GM18909 (cell line): ENCODE measurements around the gene RER1.
A peak's percentile ranks its signal among the peaks of the same experiment; 100 is the strongest.

ENCODE experiments used
- ATAC-seq: cut with Tn5 transposase; IDR thresholded peaks from one replicate; pipeline ENCODE4 v1.9.1; 2021; ENCODE audit warnings: mild to moderate bottlenecking; ENCODE audit not compliant: unreplicated experiment, poor library complexity

The RER1 gene

GRCh38 chr1:2404890-2405511 lies 13.4 kb downstream of the RER1 start:
- ATAC-seq: no peak

DNA sequence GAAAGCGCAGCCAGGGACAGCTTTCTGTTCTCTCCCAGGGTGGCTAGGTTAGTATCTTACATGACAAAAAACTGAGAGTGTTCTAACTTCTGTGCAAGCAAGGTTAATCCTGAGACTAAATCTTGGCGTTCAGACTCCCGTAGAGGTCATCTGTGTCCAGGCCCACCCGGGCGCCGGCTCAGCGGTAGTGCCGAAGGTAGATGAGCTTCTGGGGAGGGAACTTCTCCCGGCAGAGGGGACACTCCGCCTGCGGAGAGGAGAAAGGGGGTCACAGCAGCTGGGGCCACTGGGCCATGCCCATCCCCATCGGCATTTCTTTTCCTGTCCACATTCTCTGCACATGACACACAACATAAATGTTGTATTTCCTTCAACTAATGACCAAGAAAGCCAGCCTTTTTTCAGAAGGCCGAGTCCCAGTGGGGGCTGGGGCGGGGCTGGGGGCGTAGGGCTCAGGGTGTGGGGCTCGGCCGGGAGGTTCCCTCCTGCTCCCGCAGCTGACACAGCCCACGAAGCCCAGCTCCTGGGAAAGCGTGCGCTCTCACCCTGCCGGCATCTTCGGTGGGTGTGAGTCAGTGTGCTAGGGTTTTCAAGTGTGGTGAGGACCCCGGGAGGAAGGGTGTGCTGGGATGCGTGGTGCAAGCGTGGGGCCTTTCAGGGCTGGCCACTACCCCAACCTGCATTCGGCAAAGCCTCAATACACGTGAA lies 14.1 kb downstream of the RER1 start:
- no peak for ATAC-seq

DNA sequence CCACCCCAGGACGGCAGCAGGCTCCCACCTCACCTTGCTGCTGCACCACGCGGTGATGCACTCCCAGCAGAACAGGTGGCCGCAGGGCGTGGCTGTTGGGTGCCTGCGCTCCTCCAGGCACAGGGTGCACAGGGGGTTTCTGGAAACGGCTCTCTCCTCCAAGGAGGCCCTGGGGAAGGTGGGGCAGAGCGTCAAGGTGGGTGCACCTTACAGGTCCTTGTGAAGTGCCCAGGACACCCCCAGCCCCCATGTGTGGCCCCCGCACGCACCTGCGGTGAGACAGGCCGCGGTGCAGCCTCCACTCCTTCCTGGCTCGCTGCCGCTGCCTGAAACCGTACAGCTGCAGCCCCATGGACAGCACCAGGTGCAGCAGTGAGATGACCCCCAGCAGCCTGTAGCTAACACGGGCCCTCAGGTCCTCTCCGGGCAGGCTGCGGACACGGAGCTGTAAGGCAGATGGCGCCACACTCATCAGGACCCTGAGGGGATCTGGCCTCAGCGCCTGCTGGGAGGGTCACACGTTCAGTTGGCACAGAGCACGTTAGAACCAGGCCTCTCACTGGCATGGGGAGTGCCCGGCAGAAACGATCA lies 14.9 kb downstream of the RER1 start:
- no peak for ATAC-seq

- no peak for ATAC-seq
Observed at GRCh38 chr1:2407166-2407990, 15.7 kb downstream of the RER1 start.

GRCh38 chr1:2407991-2408275 lies 16.3 kb downstream of the RER1 start:
- ATAC-seq: no peak

GRCh38 chr1:2408456-2408855 lies 16.8 kb downstream of the RER1 start:
- ATAC-seq: no peak

- ATAC-seq: no peak
Observed at GRCh38 chr1:2408859-2409276, 17.2 kb downstream of the RER1 start.

DNA sequence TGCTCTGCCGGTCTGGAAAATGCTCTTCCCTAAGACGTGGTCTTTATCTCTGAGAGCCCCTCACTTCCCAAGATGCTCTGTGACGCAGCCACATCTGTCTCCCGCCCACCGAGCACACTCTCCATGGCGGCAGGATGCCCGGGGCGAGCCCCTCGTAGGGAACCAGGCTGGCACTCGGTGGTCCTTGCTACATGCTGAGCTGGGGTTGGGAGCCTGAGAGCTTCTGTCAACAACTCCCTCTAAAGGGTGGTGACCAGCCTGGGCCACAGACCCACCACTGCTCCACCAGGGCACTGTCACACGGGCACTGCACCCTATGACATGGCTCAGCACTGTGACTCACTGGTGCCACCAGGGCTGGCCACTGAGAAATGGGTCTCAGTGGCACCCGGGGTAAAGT lies 18.1 kb downstream of the RER1 start:
- ATAC-seq: no peak

GRCh38 chr1:2411801-2412394 lies 20.3 kb downstream of the RER1 start:
- peak; percentile 20 for ATAC-seq

GRCh38 chr1:2412395-2412772 lies 20.7 kb downstream of the RER1 start, which contains the start of gene PEX10:
Gene PEX10 (minus strand): TSS chr1:2412564. CDS start chr1:2412502, 62 bp downstream.
- ATAC-seq: peak; percentile 85

DNA sequence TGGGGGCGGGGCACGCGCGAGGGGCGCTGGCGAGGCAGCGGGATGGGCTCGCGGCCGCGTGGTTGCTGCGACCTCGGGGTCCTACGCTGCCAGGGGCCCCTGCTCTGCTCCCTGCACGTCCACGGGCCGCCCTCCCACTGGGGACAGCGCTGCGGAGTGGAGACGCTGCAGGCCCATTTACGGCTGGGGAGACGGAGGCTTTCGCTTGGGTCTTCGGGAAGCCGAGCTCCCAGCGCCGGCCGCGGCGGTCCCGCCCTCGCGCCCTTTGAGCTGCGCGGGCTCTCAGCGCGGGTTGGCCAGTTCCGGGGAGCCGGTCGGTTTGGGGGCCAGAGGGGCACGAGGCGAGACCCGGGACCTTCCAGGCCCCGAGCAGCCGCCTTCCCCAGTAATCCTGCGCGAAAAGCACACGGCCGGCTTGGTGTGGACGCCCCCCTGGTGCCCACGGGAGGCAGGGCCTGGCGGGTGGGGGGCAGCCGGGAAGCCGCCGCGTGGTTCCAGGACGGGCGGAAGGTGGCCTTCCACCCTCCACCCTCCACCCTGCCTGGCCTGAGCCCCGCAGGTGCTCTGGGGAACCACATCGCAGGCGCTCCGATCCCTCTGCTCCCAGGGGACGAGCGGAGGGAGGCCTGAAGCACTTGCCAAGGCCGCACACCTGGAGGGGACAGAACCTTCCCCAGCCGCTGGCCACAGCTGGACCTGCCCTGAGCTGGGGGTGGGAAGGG lies 21.3 kb downstream of the RER1 start:
- peak; percentile 13 for ATAC-seq

GRCh38 chr1:2413495-2414296 lies 22.1 kb downstream of the RER1 start:
- ATAC-seq: no peak

DNA sequence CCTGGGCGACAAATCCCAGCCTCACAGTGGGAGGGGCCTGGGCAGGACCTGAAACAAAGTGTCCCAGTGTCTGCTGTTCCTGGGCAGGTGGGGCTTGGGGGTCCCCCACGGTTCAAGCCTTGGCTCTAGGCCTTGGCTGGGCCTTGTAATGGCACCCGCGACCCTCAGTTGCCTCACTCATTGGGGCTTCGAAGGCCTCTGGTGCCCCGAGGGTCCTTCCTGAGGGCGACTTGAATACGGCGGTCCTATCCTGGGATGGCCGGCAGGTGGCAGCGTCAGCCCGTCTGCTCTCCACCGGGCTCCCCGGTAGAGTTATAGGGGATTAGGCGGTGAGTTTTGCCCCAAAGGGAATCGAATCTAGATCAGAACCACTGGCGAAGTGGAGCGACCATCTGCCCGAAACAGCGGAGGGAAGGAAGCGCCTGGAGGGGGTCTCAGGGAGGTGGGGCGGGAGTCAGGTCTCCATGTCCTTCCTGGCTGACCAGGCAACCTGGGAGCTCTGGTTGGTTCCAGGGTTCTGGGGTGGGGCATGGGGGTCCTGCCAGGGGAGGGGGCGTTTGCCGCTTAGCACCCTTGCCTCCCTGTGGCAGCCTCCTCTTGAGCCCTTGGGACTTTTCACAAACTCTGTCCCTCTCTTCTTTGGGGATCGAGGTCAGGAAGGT lies 22.8 kb downstream of the RER1 start:
- ATAC-seq: no peak

DNA sequence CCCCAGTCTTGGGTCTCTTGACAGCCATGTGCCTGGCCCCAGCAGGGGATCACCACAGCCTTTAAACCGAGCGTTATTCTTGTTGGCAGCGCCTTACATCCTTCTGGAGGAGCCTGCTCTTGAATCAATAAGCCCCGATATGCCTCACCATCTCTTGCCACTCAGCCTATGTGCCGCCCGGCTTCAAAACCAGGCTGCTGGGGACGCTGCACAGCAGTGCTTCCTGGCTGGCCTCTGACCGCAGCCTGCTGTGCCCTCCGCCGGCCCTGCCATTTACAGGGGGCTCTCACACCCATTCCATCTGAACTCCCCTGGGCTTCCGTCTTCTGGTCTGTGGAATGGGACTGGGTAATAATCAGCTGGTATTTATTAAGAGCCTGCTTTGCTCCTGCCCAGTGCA lies 23.7 kb downstream of the RER1 start:
- no peak for ATAC-seq

DNA sequence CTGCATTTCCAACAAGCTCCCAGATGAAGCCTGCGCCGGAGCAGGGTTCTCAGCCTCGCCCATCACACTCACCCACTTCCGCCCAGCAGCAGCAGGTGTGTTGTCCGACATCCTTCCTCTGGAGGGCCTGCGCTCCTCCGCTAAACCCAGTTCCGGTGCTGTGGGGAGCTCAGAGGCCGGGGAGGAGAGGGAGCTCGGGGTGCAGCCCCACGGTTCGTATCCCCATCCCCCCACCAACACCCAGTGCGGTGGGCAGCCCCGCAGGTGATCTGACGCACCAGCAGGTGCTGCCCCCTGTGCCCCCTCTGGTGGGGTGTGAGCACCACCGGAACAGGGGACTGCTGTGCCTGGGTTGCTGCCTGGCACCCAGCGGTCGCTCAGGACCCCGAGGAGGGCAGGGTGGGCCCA lies 24.2 kb downstream of the RER1 start:
- ATAC-seq: no peak

DNA sequence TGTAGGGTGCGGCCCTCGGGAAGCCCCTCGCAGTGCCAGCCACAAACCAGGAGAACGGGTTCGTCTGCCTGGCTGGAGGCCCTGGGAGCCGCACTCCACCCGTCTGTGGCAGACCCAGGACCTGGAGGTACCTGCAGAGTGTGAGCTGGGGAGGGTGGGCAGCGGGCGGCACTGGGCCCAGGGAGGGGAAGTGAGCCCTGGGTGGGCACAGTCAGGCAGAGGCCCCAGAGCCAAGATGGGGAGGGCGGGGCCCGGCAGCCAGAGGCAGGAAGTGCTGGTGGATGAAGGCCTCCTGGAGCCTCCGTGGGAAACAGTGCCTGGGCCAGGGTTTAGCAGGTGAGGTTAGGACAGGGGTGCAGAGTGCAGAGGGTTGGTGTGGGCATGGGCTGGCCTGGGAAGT lies 24.8 kb downstream of the RER1 start:
- no peak for ATAC-seq

DNA sequence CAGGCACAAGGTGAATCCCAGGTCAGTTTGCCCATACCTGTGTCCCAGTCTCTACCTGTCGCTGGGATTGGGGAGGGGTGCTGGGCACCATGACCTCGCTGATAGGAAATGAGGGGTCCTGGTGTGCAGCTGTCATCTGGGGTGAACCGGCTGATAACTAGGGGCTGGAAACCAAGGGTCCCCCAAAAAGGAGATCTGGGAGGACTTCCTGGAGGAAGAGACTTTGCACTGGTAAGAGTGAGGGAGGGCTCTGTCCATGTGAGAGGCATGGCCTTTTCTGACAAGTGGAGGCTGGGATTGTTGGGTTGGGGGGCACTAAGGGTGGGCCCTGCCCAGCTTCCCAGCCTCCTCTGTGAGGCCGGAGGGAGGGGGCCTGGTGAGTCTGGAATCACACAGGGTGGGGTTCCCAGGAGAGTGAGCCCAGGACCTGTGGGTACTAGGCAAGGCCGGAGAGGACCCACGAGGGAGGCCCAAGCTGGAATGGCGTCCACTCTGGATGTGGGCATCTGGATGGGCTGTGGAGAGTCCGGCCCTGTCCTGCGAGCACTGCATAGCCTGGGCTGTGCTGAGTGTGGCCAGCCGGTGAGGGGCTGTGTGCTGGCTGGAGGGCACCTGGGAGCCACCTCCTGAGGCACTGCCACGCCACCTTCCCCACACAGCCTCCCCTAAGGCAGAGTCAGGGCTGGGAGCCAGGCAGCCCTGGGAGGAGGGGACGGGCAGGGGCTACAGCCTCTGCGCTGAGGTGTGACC lies 25.6 kb downstream of the RER1 start:
- ATAC-seq: no peak

DNA sequence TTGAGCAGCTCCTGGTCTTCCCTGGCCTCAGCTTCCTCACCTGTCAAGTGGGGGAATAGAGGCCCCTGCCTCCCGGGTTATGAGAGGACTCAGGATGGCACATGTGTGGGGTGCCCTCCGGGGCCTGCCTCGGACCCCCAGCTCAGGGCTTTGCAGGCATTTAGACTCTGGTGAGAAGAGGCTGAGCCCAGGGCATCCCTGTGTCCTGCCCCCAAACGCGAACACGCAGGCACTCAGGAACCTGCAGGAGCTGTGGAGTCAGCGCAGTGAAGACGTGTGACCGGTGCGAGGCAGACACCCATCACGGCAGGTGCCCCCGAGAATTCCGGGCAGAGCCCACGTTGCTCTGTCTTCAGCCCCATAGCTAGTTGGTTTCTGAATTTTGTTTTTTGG lies 26.2 kb downstream of the RER1 start:
- no peak for ATAC-seq
